Measurements from ENCODE around the gene NCEH1. TPM values are rescaled to one million over a fixed set of nuclear protein-coding genes. Genes with fewer than 3 reads are reported as not detected.

The NCEH1 gene
- total and polyA plus RNA-seq, 4 donors: 1.1 to 32.3 (median 2.5) TPM

GRCh38 chr3:172716476-172716875 lies 5.6 kb upstream of the NCEH1 start:
- H3K4me3 ChIP-seq (ENCODE audit: low read depth in 1 of 3, low read length in 3 of 3): no peak overlapping the region
- H3K27me3 ChIP-seq (ENCODE audit: control insufficient read depth in 4 of 4, insufficient read depth in 4 of 4, low read length in 3 of 4): no peaks in the 10 kb centered on the region
- H3K9ac ChIP-seq (ENCODE audit: low read depth in 1 of 2, low read length in 2 of 2): no peak overlapping the region
- peaks cover 0 to 1% (median under 1%) of the 10 kb centered on the region in 4 donors for H3K4me1 ChIP-seq (ENCODE audit: control insufficient read depth in 4 of 4, insufficient read depth in 4 of 4, low read length in 3 of 4)
- DNase-seq (ENCODE audit: low spot score): no peak
- H3K27ac ChIP-seq (ENCODE audit: low read depth in 1 of 2, low read length in 2 of 2): no peak overlapping the region
- no peak for TF ChIP-seq FOXA2 (IDR thresholded peaks at IDR 0.05)
- TF ChIP-seq HNF4G (IDR thresholded peaks at IDR 0.05): no peak
- TF ChIP-seq TAF1 (conservative IDR thresholded peaks at IDR 0.05): no peak
- no peak for TF ChIP-seq REST (IDR thresholded peaks at IDR 0.05)
- no peak for TF ChIP-seq RXRA (IDR thresholded peaks at IDR 0.05)
- TF ChIP-seq YY1 (IDR thresholded peaks at IDR 0.05): no peak
- TF ChIP-seq JUND (IDR thresholded peaks at IDR 0.05): no peak
- TF ChIP-seq MAX (IDR thresholded peaks at IDR 0.05): no peak
- no peak for TF ChIP-seq CTCF (IDR thresholded peaks at IDR 0.05; ENCODE audit: low read depth, low read length, missing input control)
- TF ChIP-seq EGR1 (IDR thresholded peaks at IDR 0.05; ENCODE audit: low read depth in 2 of 2): no peak
- TF ChIP-seq ZBTB33 (IDR thresholded peaks at IDR 0.05): no peak
- TF ChIP-seq SP1 (IDR thresholded peaks at IDR 0.05): no peak
- TF ChIP-seq ATF3 (IDR thresholded peaks at IDR 0.05): no peak
- TF ChIP-seq FOXA1 (IDR thresholded peaks at IDR 0.05): no peak
- no peak for TF ChIP-seq GABPA (IDR thresholded peaks at IDR 0.05 in 1 of 2, conservative IDR thresholded peaks at IDR 0.05 in 1 of 2)
- no peak for TF ChIP-seq RAD21 (IDR thresholded peaks at IDR 0.05)
- TF ChIP-seq NR2F2 (IDR thresholded peaks at IDR 0.05): no peak
- H3K9me3 ChIP-seq (ENCODE audit: control insufficient read depth in 4 of 4, low read length in 3 of 4): no peaks in the 10 kb centered on the region
- WGBS: 68% methylated on average over 5 of the region's 5 CpGs
- no peaks in the 10 kb centered on the region for H3K36me3 ChIP-seq (ENCODE audit: control insufficient read depth in 4 of 4, insufficient read depth in 3 of 4, low read depth in 1 of 4, low read length in 3 of 4)

- Histone ChIP-seq H3K4me3 (ENCODE audit: low read depth in 1 of 3, low read length in 3 of 3) (no peak overlapping the region), H3K4me1 (ENCODE audit: control insufficient read depth in 4 of 4, insufficient read depth in 4 of 4, low read length in 3 of 4) (peaks cover 0 to 19% (median 9%) of the 10 kb centered on the region in 4 donors), H3K27me3 (ENCODE audit: control insufficient read depth in 4 of 4, insufficient read depth in 4 of 4, low read length in 3 of 4) (no peaks in the 10 kb centered on the region), H3K9ac (ENCODE audit: low read depth in 1 of 2, low read length in 2 of 2) (no peak overlapping the region), H3K36me3 (ENCODE audit: control insufficient read depth in 4 of 4, insufficient read depth in 3 of 4, low read depth in 1 of 4, low read length in 3 of 4) (no peaks in the 10 kb centered on the region), H3K9me3 (ENCODE audit: control insufficient read depth in 4 of 4, low read length in 3 of 4) (no peaks in the 10 kb centered on the region), H3K27ac (ENCODE audit: low read depth in 1 of 2, low read length in 2 of 2) (no peak overlapping the region)
- WGBS: 83% methylated on average over 3 of the region's 3 CpGs
- DNase-seq (ENCODE audit: low spot score): no peak
- TF ChIP-seq NR2F2 (IDR thresholded peaks at IDR 0.05): no peak
- no peak for TF ChIP-seq YY1 (IDR thresholded peaks at IDR 0.05)
- TF ChIP-seq ZBTB33 (IDR thresholded peaks at IDR 0.05): no peak
- TF ChIP-seq FOXA1 (IDR thresholded peaks at IDR 0.05): no peak
- TF ChIP-seq FOXA2 (IDR thresholded peaks at IDR 0.05): no peak
- TF ChIP-seq MAX (IDR thresholded peaks at IDR 0.05): no peak
- no peak for TF ChIP-seq SP1 (IDR thresholded peaks at IDR 0.05)
- TF ChIP-seq EGR1 (IDR thresholded peaks at IDR 0.05; ENCODE audit: low read depth in 2 of 2): no peak
- TF ChIP-seq CTCF (IDR thresholded peaks at IDR 0.05; ENCODE audit: low read depth, low read length, missing input control): no peak
- no peak for TF ChIP-seq TAF1 (conservative IDR thresholded peaks at IDR 0.05)
These were observed 2.4 kb upstream of the NCEH1 start for GRCh38 chr3:172713316-172713715.

All from liver (tissue), 9 donors.